ENCODE results near the gene VDAC2. TPM values are rescaled to one million over a fixed set of nuclear protein-coding genes. Genes with fewer than 3 reads are reported as not detected.
"Not testable (repeated sequence)": the region's sequence is repeated elsewhere in the genome, so short reads cannot be mapped to it uniquely, and the experiment has no call there.

VDAC2 gene
- total RNA-seq, 1 experiment from 2014 or later = 66.0 TPM

- not testable (repeated sequence) for DNase-seq (ENCODE audit: low spot score)
These were observed 10.6 kb upstream of the VDAC2 start for GRCh38 chr10:75199949-75200348.

DNA sequence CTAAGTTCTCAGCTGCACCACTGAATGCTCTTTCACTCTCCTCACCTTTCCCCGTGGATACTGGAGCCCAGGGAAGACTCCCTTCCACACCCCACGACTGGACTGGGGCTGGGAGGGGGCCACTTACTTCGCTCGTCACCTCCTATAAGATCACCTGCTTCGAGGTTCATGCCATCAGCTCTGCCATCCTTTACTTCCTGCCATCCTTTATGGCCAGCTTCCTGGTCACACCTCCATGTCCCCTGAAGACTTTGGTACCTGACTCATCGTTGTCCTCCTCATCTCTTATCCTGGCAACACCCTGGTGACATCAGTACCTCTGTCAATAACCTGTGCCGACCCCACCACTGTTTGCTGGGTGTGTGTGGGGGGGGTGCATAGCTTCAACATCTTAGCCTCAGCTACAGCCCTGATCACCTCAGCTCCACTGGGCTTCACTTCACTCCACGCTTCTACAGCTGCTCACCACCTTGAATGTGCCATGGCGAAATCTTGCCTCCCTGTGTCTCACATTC is 8.7 kb upstream of the VDAC2 start:
- no peak for DNase-seq (ENCODE audit: low spot score)

GRCh38 chr10:75202321-75203045 is 8.1 kb upstream of the VDAC2 start:
- no peak for DNase-seq (ENCODE audit: low spot score)

GRCh38 chr10:75203046-75203620 is 7.5 kb upstream of the VDAC2 start:
- not testable (repeated sequence) for DNase-seq (ENCODE audit: low spot score)

- DNase-seq (ENCODE audit: low spot score) = no peak
These were observed 6.9 kb upstream of the VDAC2 start for GRCh38 chr10:75203724-75204123.

- DNase-seq (ENCODE audit: low spot score) = no peak
These were observed 4.7 kb upstream of the VDAC2 start for GRCh38 chr10:75205908-75206307.

DNA sequence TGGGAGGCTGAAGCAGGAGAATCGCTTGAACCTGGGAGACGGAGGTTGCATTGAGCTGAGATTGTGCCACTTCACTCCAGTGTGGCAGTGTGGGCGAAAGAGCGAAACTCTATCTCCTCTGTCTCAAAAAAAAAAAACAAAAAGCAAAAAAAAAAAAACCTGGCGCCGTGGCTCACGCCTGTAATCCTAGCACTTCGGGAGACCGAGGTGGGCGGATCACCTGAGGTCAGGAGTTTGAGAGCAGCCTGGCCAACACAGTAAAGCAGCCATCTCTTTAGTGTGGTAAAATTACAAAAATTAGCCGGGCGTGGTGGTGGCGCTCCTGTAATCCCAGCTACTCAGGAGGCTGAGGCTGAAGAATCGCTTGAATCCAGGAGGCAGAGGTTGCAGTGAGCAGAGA is 4.0 kb upstream of the VDAC2 start:
- DNase-seq (ENCODE audit: low spot score) = not testable (repeated sequence)

DNA sequence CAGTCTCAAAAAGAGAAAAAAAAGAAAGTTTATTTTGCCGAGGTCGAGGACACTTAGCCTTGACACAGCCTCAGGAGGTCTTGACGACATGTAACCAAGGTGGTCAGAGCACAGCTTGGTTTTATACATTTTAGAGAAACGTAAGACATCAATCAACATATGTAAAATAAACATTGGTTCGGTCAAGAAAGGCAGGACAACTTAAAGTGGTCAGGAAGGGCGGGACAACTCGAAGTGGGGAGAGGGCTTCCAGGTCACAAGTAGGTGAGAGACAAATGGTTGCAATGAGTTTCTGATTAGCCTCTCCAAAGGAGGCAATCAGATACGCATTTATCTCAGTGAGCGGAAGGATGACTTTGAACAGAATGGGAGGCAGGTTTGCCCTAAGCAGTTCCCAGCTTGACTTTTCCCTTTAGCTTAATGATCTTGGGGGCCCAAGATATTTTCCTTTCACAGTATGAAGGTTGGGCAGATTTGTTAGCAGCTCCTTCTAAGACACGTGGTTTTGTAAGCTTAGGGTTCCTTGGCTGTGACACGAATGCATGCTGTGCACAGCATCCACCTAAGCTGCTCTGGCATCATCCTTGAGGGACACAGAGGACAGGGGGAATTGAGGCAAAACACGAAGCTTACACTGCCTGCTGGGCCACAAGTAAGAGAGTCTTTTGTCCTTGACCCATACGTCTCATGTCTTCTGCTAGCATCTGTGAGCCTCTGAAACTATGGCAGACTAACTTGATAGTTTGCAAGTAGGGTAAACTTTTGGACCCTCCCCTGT is 3.3 kb upstream of the VDAC2 start:
- no peak for DNase-seq (ENCODE audit: low spot score)

- DNase-seq (ENCODE audit: low spot score) = no peak
These were observed 2.8 kb upstream of the VDAC2 start for GRCh38 chr10:75207857-75208144.

- no peak for DNase-seq (ENCODE audit: low spot score)
These were observed 2.4 kb upstream of the VDAC2 start for GRCh38 chr10:75208181-75208580.

DNA sequence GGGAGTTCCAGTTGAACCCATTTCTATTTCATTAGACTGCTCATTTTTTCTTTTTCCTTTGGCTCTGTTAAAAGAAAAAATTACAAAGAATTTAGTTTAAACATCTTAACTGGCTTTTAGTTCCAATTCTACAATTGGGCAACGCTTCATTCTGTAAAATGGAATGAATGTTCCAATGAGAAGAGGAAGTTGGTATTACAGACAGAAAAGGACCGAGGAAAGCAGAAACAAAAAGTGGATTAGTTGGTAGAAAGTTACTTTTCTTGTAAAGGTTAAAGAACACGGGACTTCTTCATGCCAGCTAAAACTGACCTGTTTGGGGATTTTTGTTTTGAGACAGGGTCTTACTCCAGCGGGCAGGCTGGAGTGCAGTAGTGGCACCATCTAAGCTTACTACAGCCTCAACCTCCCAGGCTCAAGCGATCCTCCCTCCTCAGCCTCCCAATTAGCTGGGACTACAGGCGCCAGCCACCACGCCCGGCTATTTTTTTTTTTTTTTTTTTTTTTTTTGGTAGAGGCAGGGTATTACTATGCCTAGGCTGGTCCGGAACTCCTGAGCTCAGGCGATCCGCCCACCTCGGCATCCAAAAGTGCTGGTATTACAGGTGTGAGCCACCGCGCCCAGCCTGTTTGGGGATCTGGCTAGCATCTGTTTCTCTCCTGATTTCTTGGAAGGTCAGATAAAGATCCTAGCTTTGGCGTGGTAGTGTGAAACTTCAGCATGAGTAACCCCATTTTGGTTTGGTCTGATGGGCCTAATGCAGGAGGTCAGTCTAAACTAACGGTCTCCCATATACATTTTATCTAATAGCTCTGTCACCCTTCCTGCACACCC is 1.3 kb upstream of the VDAC2 start:
- no peak for DNase-seq (ENCODE audit: low spot score)

DNA sequence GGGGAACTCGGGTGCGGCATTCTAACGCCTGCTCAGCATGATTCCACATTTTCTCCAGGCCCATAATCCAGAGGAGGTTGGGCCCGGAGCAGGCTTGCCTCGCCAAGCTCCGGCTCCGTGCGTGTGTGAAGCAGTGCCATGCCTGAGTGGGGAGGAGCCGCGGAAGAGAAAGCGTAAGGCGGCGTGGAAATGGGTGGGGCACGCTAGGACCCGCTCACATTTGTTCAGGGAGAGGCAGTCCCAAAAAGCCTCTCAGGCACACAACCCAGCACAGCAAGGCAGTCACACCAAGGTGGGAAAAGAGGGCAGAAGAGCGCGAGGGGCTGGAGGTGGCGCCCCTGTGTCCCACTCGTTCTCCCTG is 695 bp upstream of the VDAC2 start:
- peak; percentile 74 for DNase-seq (ENCODE audit: low spot score)

GRCh38 chr10:75211007-75211691 is 553 bp downstream of the VDAC2 start:
- peak; percentile 54 for DNase-seq (ENCODE audit: low spot score)

- DNase-seq (ENCODE audit: low spot score) = no peak
These were observed 1.7 kb downstream of the VDAC2 start for GRCh38 chr10:75212343-75212742.

- no peak for DNase-seq (ENCODE audit: low spot score)
These were observed 9.7 kb downstream of the VDAC2 start for GRCh38 chr10:75220274-75220673.

DNA sequence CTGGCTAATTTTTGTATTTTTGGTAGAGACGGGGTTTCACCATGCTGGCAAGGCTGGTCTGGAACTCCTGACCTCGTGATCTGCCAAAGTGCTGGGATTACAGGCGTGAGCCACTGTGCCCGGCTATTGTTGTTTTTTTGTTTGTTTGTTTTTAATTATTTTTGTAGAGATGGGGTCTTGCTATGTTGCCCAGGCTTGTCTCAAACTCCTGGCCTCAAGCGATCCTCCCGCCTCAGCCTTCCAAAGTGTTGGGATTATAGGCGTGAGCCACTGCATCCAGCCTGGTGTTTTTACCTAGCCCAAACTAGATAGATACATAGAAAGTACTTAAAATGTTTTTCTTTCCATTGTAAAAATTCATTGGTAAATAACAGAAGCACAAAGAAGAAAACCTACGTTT is 10.9 kb downstream of the VDAC2 start:
- DNase-seq (ENCODE audit: low spot score) = not testable (repeated sequence)

DNA sequence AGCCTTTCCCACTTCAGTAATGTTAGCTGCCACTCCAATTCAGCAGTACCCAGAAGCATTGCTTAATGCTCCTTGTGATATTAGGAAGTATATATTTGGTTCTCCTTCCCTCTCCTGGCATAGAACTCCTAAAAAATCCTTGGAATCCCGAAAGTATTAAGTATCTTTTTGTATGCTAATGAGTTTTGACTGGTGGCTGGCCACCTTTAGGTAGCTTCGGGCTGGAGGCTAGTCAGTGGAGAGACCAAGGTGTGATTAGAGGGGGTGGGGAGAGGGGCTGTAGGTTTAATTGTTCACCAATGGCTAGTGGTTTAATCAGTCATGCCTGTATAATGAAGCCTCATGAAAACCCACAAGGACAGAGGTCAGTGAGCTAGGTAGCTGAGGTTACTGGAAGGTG is 12.9 kb downstream of the VDAC2 start:
- no peak for DNase-seq (ENCODE audit: low spot score)

GRCh38 chr10:75226095-75226494 is 15.5 kb downstream of the VDAC2 start:
- no peak for DNase-seq (ENCODE audit: low spot score)

- DNase-seq (ENCODE audit: low spot score) = no peak
These were observed 16.1 kb downstream of the VDAC2 start for GRCh38 chr10:75226656-75227055.

DNA sequence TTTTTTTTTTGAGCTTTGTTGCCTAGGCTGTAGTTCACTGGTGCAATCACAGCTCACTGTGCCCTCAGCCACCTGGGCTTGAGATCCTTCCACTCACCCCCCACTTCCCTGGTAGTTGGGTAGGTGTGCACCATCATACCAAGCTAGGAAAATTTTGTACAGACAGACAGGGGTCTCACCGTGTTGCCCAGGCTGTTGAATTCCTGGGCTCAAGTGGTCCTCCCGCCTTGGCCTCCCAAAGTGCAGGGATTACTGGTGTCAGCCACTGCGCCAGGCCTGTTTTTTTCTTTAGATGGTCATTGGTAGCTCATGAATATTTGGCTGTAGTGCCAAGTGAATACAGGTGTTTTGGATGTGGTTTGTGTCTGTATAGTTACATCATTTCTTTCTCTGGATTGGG is 17.7 kb downstream of the VDAC2 start:
- DNase-seq (ENCODE audit: low spot score) = no peak

DNA sequence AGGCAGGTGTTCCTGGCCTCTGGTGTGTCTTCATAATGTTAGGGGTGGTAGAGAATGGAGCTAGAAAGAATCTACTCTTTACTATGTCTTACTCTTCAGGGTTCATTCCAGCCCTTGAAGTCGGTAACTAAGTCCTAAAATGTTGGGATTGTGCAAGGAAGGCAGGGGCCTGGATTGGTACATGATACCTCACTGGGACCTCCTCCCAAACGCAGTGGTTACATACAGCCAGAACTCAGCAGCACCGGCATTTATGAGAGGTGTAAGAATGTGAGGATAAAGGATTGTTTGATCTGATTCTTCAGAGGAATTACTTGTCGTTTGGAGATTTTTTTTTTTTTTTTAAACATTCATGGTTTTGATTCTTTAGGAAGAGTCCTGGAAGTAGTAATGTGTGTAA is 18.2 kb downstream of the VDAC2 start:
- DNase-seq (ENCODE audit: low spot score) = no peak
